ENCODE data around the gene EML4. TPM values are rescaled to one million over a fixed set of nuclear protein-coding genes. Genes with fewer than 3 reads are reported as not detected.

EML4 gene
- total RNA-seq, 1 donor from 2014 or later, result 23.5 TPM

- no peak for DNase-seq (ENCODE audit: low read depth, low spot score)
Measured at GRCh38 chr2:42219160-42219559, 50.0 kb downstream of the EML4 start.

DNA sequence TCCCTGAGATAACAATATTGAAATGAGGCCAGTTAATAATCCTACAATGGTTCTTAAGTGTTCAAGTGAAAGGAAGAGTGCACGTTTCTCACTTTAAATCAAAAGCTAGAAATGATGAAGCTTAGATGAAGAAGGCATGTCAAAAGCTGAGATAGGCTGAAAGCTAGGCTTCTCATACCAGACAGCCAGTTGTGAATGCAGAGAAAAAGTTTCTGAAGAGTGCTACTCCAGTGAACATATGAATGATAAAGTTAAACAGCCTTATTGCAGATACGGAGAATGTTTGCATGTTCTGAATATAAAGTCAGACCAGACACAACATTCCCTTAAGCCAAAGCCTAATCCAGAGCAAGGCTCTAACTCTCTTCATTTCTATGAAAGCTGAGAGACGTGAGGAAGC, 51.4 kb downstream of the EML4 start:
- no peak for DNase-seq (ENCODE audit: low read depth, low spot score)

GRCh38 chr2:42223067-42223854, 54.1 kb downstream of the EML4 start:
- DNase-seq (ENCODE audit: low read depth, low spot score), result no peak

- peak; percentile 3 for DNase-seq (ENCODE audit: low read depth, low spot score)
Measured at GRCh38 chr2:42223855-42224268, 54.7 kb downstream of the EML4 start.

- no peak for DNase-seq (ENCODE audit: low read depth, low spot score)
Measured at GRCh38 chr2:42224422-42225067, 55.4 kb downstream of the EML4 start.

- DNase-seq (ENCODE audit: low read depth, low spot score), result no peak
Measured at GRCh38 chr2:42225573-42225972, 56.4 kb downstream of the EML4 start.

DNA sequence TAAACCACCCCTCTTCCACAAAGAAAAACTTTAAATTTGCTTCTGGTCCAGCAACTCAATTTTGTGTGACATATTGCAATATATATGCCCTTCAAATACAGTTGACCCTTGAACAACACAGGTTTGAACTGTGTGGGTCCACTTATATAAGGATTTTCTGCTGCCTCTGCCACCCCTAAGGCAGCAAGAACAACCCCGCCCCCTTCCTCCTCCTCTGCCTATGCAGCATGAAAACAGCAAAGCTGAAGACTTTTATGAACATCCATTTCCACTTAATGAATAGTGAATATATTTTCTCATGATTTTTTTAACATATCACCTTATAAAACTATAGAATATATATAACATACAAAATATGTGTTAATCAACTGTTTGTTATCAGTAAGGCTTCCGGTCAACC, 58.3 kb downstream of the EML4 start:
- no peak for DNase-seq (ENCODE audit: low read depth, low spot score)

- no peak for DNase-seq (ENCODE audit: low read depth, low spot score)
Measured at GRCh38 chr2:42228101-42228500, 58.9 kb downstream of the EML4 start.

GRCh38 chr2:42229949-42230348, 60.8 kb downstream of the EML4 start:
- no peak for DNase-seq (ENCODE audit: low read depth, low spot score)

- DNase-seq (ENCODE audit: low read depth, low spot score), result no peak
Measured at GRCh38 chr2:42230891-42231290, 61.7 kb downstream of the EML4 start.

GRCh38 chr2:42232024-42232423, 62.9 kb downstream of the EML4 start:
- DNase-seq (ENCODE audit: low read depth, low spot score), result no peak

- no peak for DNase-seq (ENCODE audit: low read depth, low spot score)
Measured at GRCh38 chr2:42233976-42234441, 64.9 kb downstream of the EML4 start.

- no peak for DNase-seq (ENCODE audit: low read depth, low spot score)
Measured at GRCh38 chr2:42236911-42237310, 67.8 kb downstream of the EML4 start.

- DNase-seq (ENCODE audit: low read depth, low spot score), result no peak
Measured at GRCh38 chr2:42238644-42239288, 69.6 kb downstream of the EML4 start.

DNA sequence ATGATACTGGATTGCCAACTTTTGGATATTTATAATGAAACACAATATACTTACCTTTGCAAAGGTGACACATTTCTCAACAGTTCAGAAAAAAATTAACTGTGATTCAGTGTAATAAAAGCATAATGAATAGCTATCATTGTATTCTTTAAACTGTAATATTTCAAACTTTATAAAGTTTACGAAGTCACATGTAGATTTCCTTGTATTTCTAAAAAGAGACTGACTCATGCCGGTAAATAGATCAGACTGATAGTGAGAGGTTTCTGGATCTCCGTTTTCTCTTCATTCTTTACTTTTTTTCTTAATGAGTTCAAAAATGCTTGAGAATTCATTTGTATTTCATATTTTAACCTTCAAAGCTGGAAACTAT, 70.1 kb downstream of the EML4 start:
- no peak for DNase-seq (ENCODE audit: low read depth, low spot score)

- DNase-seq (ENCODE audit: low read depth, low spot score), result no peak
Measured at GRCh38 chr2:42239811-42240210, 70.7 kb downstream of the EML4 start.

DNA sequence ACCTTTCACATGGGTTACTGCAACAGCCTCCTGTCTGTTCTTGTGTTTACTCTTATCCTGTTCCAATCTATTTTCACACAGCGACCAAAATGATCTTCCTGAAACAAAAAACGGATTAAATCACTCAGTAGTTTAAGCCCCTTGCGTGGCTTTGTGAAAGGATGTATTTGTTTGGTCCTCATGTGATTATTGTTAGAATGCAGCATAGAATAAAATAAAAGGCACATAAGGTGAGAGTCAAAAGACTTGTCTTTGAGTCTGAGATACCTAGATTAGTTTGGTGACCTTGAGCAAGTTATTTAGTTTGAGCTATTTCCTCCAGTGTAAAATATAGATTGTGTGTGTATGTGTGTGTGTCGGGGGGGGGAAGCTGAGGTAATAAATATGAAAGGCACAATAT, 72.4 kb downstream of the EML4 start:
- no peak for DNase-seq (ENCODE audit: low read depth, low spot score)

DNA sequence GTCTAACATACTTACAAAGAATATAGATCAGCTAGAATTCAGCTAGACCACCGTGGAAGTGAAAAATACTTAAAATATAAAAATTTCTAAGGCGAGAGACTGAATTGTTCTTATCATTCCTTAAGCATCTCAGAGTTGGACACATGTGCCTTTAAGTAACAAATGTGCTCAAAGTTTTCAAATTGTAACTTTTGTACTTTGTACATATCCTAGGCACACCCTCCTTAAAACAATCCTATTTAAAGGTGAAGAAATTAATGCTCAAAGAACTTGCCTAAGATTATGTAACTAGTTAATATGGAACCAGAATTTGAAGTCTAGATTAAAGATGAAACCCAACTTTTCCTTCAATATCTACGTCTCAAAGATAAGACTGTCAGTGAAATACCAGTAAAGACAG, 74.1 kb downstream of the EML4 start:
- no peak for DNase-seq (ENCODE audit: low read depth, low spot score)

- no peak for DNase-seq (ENCODE audit: low read depth, low spot score)
Measured at GRCh38 chr2:42244520-42244919, 75.4 kb downstream of the EML4 start.

- no peak for DNase-seq (ENCODE audit: low read depth, low spot score)
Measured at GRCh38 chr2:42245396-42245795, 76.2 kb downstream of the EML4 start.

- DNase-seq (ENCODE audit: low read depth, low spot score), result no peak
Measured at GRCh38 chr2:42246562-42246961, 77.4 kb downstream of the EML4 start.

- DNase-seq (ENCODE audit: low read depth, low spot score), result no peak
Measured at GRCh38 chr2:42248846-42249245, 79.7 kb downstream of the EML4 start.

- no peak for DNase-seq (ENCODE audit: low read depth, low spot score)
Measured at GRCh38 chr2:42249284-42249683, 80.1 kb downstream of the EML4 start.
